ENCODE measurements around the gene WDR48.

The WDR48 gene

GRCh38 chr3:39140341-39140971 lies 88.6 kb downstream of the WDR48 start:
- no peak for DNase-seq (ENCODE audit: low read depth)

- no peak for DNase-seq (ENCODE audit: low read depth)
Observed at GRCh38 chr3:39141171-39141995, 89.6 kb downstream of the WDR48 start.

DNA sequence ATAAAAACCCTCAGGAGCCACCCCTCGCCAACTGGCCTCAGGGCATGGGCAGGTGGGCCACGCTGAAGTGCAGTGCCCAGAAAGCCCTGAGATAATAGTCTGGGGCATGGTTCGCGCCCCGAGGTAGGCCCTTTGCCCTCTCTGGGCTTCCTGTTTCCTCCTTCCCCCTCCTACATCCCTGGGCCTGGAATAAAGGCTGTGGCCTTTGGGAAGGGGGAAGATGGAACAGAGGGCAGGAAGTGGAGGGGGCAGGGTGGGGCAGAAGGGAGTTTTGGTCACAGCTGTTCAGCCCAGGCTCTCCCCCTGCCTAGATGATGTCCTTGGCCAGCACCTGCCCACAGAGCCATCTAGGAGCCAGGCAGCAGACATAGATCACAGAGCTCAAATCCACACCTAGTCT lies 90.3 kb downstream of the WDR48 start:
- no peak for DNase-seq (ENCODE audit: low read depth)

DNA sequence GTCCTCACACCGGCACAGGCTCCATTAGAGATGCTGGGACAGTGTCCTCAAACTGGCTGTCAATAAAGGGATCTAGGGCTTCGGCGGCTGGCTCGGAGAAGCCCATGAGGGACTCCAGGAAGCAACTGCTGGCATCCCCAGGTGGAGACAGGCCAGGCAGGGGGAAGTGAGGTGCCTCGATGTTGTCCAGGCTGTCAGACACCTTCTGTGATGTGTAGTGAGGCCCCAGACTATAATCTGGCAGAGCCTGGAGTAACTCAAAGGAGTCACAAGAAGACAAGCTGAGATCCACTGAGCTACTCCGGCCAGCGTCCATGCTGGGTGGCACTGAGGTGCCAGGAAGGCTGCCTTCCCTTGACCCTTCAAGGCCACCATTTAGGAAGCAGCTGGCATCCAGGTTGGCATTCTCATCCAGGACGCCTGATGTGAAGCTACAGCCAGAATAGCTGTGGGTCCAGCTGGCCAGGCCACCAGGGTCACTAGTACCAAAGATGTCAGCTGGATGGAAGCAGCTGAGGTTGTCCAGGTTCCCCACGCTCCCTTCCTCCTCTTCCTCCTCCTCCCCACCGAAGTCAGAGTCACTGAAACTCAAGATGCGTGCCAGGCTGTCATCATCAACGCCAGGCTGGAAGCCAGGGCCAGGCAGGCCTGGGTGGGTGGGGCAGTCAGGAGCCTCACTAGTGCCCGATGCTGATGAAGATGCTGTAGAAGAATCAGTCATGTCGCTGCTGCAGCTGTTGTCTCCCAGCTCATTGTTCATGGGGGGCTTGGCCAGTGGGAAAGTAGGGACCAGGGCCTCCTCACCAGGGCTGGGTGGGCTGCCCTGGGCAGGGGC lies 91.5 kb downstream of the WDR48 start:
- DNase-seq (ENCODE audit: low read depth), result no peak

DNA sequence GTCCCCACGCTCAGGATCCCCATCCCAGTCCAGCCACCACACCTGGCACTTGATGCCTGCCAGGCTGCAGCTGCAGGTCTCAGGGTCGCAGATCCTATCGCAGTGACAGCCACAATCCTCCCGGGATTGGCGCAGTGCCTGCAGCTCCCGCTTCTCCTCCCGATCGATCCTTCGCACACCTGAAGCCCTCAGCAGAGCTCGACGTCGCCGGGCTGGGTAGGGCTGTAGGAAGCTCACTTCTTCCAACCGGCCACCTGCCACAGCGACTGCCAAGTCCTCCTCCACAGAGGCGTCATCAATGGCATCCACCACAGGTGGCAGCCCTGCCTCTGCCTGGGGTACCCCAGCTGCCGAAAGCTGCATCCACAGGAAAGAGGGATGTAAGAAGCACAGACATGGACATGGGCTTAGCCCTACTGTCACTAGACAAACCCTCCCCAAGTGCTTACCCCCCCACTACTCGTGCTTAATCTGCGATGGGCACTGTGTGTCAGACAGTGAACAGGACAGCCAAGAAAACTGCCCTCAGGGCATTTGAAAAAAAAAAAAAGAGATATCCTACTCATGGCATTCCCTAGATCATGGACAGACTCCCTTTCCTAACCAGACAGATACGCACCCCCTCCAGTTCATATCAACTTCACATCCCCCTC lies 92.4 kb downstream of the WDR48 start:
- DNase-seq (ENCODE audit: low read depth), result no peak

- no peak for DNase-seq (ENCODE audit: low read depth)
Observed at GRCh38 chr3:39144748-39145380, 93.0 kb downstream of the WDR48 start.

GRCh38 chr3:39146083-39146501 lies 94.3 kb downstream of the WDR48 start:
- no peak for DNase-seq (ENCODE audit: low read depth)

Data from CMK (cell line).